GM12875 (cell line): Measurements from ENCODE around the gene DTNA.
"Not testable (repeated sequence)": the region's sequence is repeated elsewhere in the genome, so short reads cannot be mapped to it uniquely, and the experiment has no call there.

Experiments
- H3K4me3 ChIP-seq: one replicate; pipeline ENCODE4 v1.5.1; 2011; ENCODE audit warnings: low read depth, low read length, control low read depth
- TF ChIP-seq, protein P1 (sequence below): IDR thresholded peaks from 2 replicates; pipeline ENCODE4 v1.5.1; 2011; ENCODE audit warnings: low read depth, mild to moderate bottlenecking, control low read depth, inconsistent platforms, low read length, moderate library complexity, borderline replicate concordance; ENCODE audit not compliant: insufficient read depth

Gene DTNA

DNA sequence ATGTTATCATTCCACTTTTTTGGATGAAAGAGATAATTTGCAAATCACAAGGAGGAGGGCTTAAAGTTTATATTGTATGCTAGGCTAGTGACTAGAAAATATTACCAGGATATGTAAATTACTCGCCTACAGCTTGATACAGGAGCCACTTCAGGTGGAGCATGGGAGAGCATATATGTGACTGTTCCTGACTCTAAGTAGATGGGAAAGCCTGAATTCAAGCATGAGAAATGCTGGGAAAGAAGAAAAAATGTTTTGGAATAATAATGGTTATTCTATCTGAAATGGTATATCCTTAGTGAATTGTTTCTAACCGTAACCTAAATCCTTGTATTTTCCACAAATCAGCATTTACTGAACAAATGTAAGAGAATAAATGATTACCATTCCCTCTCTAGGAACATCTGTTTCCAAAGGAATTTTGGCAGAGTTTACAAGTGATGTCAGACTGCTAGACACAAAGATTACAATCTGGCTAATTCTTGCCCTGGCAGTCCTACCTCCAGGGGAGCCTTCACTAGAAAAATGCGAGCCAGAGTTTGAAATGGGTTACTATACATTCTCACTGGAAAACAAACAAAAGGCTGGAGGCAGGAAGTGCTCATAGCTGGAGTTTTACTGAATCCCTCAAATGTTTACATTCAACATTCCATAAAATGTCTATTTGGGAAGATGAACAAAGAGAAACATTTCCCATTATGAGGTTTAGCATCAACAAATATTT is 201.7 kb downstream of the DTNA start:
- no peak overlapping the region for H3K4me3 ChIP-seq
- TF ChIP-seq, protein P1, sequence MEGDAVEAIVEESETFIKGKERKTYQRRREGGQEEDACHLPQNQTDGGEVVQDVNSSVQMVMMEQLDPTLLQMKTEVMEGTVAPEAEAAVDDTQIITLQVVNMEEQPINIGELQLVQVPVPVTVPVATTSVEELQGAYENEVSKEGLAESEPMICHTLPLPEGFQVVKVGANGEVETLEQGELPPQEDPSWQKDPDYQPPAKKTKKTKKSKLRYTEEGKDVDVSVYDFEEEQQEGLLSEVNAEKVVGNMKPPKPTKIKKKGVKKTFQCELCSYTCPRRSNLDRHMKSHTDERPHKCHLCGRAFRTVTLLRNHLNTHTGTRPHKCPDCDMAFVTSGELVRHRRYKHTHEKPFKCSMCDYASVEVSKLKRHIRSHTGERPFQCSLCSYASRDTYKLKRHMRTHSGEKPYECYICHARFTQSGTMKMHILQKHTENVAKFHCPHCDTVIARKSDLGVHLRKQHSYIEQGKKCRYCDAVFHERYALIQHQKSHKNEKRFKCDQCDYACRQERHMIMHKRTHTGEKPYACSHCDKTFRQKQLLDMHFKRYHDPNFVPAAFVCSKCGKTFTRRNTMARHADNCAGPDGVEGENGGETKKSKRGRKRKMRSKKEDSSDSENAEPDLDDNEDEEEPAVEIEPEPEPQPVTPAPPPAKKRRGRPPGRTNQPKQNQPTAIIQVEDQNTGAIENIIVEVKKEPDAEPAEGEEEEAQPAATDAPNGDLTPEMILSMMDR = no peak

- TF ChIP-seq, protein P1 = no peak
- no peak overlapping the region for H3K4me3 ChIP-seq
These were observed 204.0 kb downstream of the DTNA start for GRCh38 chr18:34913837-34914661.

- TF ChIP-seq, protein P1 = no peak
- no peak overlapping the region for H3K4me3 ChIP-seq
These were observed 204.9 kb downstream of the DTNA start for GRCh38 chr18:34915046-34915445.

GRCh38 chr18:34916539-34916938 is 206.4 kb downstream of the DTNA start:
- not testable (repeated sequence) for H3K4me3 ChIP-seq

GRCh38 chr18:34918856-34919255 is 208.8 kb downstream of the DTNA start:
- TF ChIP-seq, protein P1 = no peak
- no peak overlapping the region for H3K4me3 ChIP-seq

- H3K4me3 ChIP-seq = no peak overlapping the region
- TF ChIP-seq, protein P1 = no peak
These were observed 211.1 kb downstream of the DTNA start for GRCh38 chr18:34921226-34921625.

GRCh38 chr18:34921811-34922385 is 211.8 kb downstream of the DTNA start:
- TF ChIP-seq, protein P1 = no peak
- H3K4me3 ChIP-seq = no peak overlapping the region

- H3K4me3 ChIP-seq = not testable (repeated sequence)
These were observed 212.5 kb downstream of the DTNA start for GRCh38 chr18:34922594-34922993.
